HG02763 (cell line): ENCODE measurements around the gene PNKD.

Experiments
- ATAC-seq: cut with Tn5 transposase; IDR thresholded peaks from one replicate; pipeline ENCODE4 v1.9.1; 2021; ENCODE audit warnings: mild to moderate bottlenecking, moderate library complexity; ENCODE audit not compliant: unreplicated experiment

The PNKD gene

GRCh38 chr2:218334531-218334930, 64.2 kb downstream of the PNKD start:
- no peak for ATAC-seq

GRCh38 chr2:218340656-218341055, 70.3 kb downstream of the PNKD start:
- no peak for ATAC-seq

- ATAC-seq = no peak
Observed at GRCh38 chr2:218341381-218341780, 71.1 kb downstream of the PNKD start.

GRCh38 chr2:218342837-218343236, 72.5 kb downstream of the PNKD start:
- no peak for ATAC-seq

- ATAC-seq = no peak
Observed at GRCh38 chr2:218343591-218343990, 73.3 kb downstream of the PNKD start.

- no peak for ATAC-seq
Observed at GRCh38 chr2:218344090-218344754, 73.9 kb downstream of the PNKD start.

GRCh38 chr2:218344755-218345417, 74.6 kb downstream of the PNKD start:
- no peak for ATAC-seq

- no peak for ATAC-seq
Observed at GRCh38 chr2:218345491-218346236, 75.3 kb downstream of the PNKD start.

- ATAC-seq = no peak
Observed at GRCh38 chr2:218347172-218347571, 76.9 kb downstream of the PNKD start.

GRCh38 chr2:218354045-218354444, 83.7 kb downstream of the PNKD start:
- ATAC-seq = no peak

GRCh38 chr2:218354850-218355443, 84.6 kb downstream of the PNKD start:
- ATAC-seq = no peak

- no peak for ATAC-seq
Observed at GRCh38 chr2:218357236-218358177, 87.2 kb downstream of the PNKD start.

- no peak for ATAC-seq
Observed at GRCh38 chr2:218360453-218360852, 90.1 kb downstream of the PNKD start.

- ATAC-seq = no peak
Observed at GRCh38 chr2:218362606-218363005, 92.3 kb downstream of the PNKD start.

- ATAC-seq = no peak
Observed at GRCh38 chr2:218363736-218364135, 93.4 kb downstream of the PNKD start.

- ATAC-seq = no peak
Observed at GRCh38 chr2:218364196-218364595, 93.9 kb downstream of the PNKD start.

GRCh38 chr2:218366621-218367414, 96.5 kb downstream of the PNKD start:
- ATAC-seq = no peak

GRCh38 chr2:218367415-218368149, 97.3 kb downstream of the PNKD start:
- ATAC-seq = peak; percentile 90

- ATAC-seq = no peak
Observed at GRCh38 chr2:218368150-218368528, 97.8 kb downstream of the PNKD start.
